IMR-90 (cell line): ENCODE measurements around the gene LUZP1. TPM values are rescaled to one million over a fixed set of nuclear protein-coding genes. Genes with fewer than 3 reads are reported as not detected.
A peak's percentile ranks its signal among the peaks of the same experiment; 100 is the strongest.

Experiments
- ATAC-seq: fragments of 200-7000 bp; cut with Tn5 transposase; 2 replicates; pipeline ENCODE4 v1.9.1; 2020; ENCODE audit warnings: low read depth, mild to moderate bottlenecking, moderate library complexity
- BruUV-seq: library from RNA; stranded (reverse); fragments of 400-500 nt; replicated peaks from 2 replicates; lab custom pipeline; 2021; lab: Mats Ljungman, UMichigan
- CTCF ChIA-PET: fragments of 300-600 bp; formaldehyde crosslinking; extraction: SDS; loops from one replicate; lab custom pipeline; 2021; ENCODE audit warnings: antibody characterized with exemption; lab: Yijun Ruan, JAX
- POLR2A ChIA-PET: fragments of 300-600 bp; sonication (Branson Sonifier 250); formaldehyde crosslinking; loops from one replicate; lab custom pipeline; 2022; ENCODE audit warnings: antibody characterized with exemption; ENCODE audit not compliant: unreplicated experiment; lab: Charles Lee
- DNase-seq: peaks from one replicate; pipeline ENCODE4 v3.0.0; 2013
- H2AFZ ChIP-seq: replicated peaks from 2 replicates; pipeline ENCODE3; 2013; ENCODE audit warnings: low read length, mild to moderate bottlenecking; ENCODE audit not compliant: poor library complexity
- H2AK5ac ChIP-seq: 2 replicates; pipeline ENCODE4 v1.6.1; 2013; ENCODE audit warnings: low read depth, low read length, inconsistent platforms
- H2AK9ac ChIP-seq: replicated peaks from 2 replicates; pipeline ENCODE3; 2013; ENCODE audit warnings: mild to moderate bottlenecking, low read depth, low read length, moderate library complexity; ENCODE audit not compliant: poor library complexity
- H2BK120ac ChIP-seq: 2 replicates; pipeline ENCODE4 v1.6.1; 2013; ENCODE audit warnings: low read depth, low read length, inconsistent platforms
- H2BK15ac ChIP-seq: 3 replicates; pipeline ENCODE4 v1.6.1; 2013; ENCODE audit warnings: low read depth, low read length, inconsistent platforms
- H2BK20ac ChIP-seq: 2 replicates; pipeline ENCODE4 v1.6.1; 2013; ENCODE audit warnings: low read depth, mild to moderate bottlenecking, inconsistent platforms, low read length, moderate library complexity
- H2BK5ac ChIP-seq: 2 replicates; pipeline ENCODE4 v1.6.1; 2013; ENCODE audit warnings: mild to moderate bottlenecking, low read depth, low read length, inconsistent platforms; ENCODE audit not compliant: poor library complexity, severe bottlenecking
- H3K14ac ChIP-seq: replicated peaks from 2 replicates; pipeline ENCODE4 v1.6.1; 2013; ENCODE audit warnings: low read depth, low read length, inconsistent platforms
- H3K18ac ChIP-seq: 2 replicates; pipeline ENCODE4 v1.6.1; 2013; ENCODE audit warnings: low read depth, low read length, control low read depth
- H3K23ac ChIP-seq: 2 replicates; pipeline ENCODE4 v1.6.1; 2013; ENCODE audit warnings: low read depth, low read length, inconsistent platforms
- H3K27ac ChIP-seq: 2 replicates; pipeline ENCODE4 v1.5.1; 2013; ENCODE audit warnings: mild to moderate bottlenecking, control low read depth, low read length; ENCODE audit not compliant: insufficient read depth
- H3K27me3 ChIP-seq: 2 replicates; pipeline ENCODE4 v1.6.1; 2013; ENCODE audit warnings: low read length; ENCODE audit not compliant: control insufficient read depth, insufficient read depth
- H3K36me3 ChIP-seq: 2 replicates; pipeline ENCODE4 v1.6.1; 2013; ENCODE audit warnings: low read length, mixed read lengths; ENCODE audit not compliant: control insufficient read depth, insufficient read depth
- H3K4ac ChIP-seq: 2 replicates; pipeline ENCODE4 v1.6.1; 2013; ENCODE audit warnings: low read depth, low read length, inconsistent platforms
- H3K4me1 ChIP-seq: 2 replicates; pipeline ENCODE4 v1.6.1; 2013; ENCODE audit warnings: low read length, mixed read lengths; ENCODE audit not compliant: control insufficient read depth, insufficient read depth
- H3K4me2 ChIP-seq: 2 replicates; pipeline ENCODE4 v1.6.1; 2013; ENCODE audit warnings: low read depth, mild to moderate bottlenecking, control low read depth, low read length, moderate library complexity
- H3K4me3 ChIP-seq: 2 replicates; pipeline ENCODE4 v1.5.1; 2013; ENCODE audit warnings: low read depth, mild to moderate bottlenecking, control low read depth, low read length, moderate library complexity; ENCODE audit not compliant: insufficient read depth
- H3K56ac ChIP-seq: 2 replicates; pipeline ENCODE4 v1.6.1; 2013; ENCODE audit warnings: low read length, inconsistent platforms; ENCODE audit not compliant: insufficient read depth; ENCODE audit errors: extremely low read depth
- H3K79me1 ChIP-seq, 2 experiments: 2 replicates each; pipeline ENCODE4 v1.6.1; 2013; ENCODE audit warnings: low read length in 2 of 2, inconsistent platforms in 1 of 2, low read depth in 1 of 2
- H3K9ac ChIP-seq: 2 replicates; pipeline ENCODE4 v1.6.1; 2013; ENCODE audit warnings: low read depth, low read length, control low read depth
- H3K9me1 ChIP-seq: 2 replicates; pipeline ENCODE4 v1.6.1; 2013; ENCODE audit warnings: low read length, inconsistent platforms; ENCODE audit not compliant: insufficient read depth
- H3K9me3 ChIP-seq: 2 replicates; pipeline ENCODE4 v1.6.1; 2013; ENCODE audit warnings: low read length; ENCODE audit not compliant: control insufficient read depth, insufficient read depth
- H4K20me1 ChIP-seq: 2 replicates; pipeline ENCODE4 v1.6.1; 2013; ENCODE audit warnings: low read length, inconsistent platforms; ENCODE audit not compliant: insufficient read depth
- H4K5ac ChIP-seq: 2 replicates; pipeline ENCODE4 v1.6.1; 2013; ENCODE audit warnings: mild to moderate bottlenecking, low read depth, low read length, control low read depth
- H4K8ac ChIP-seq, 2 experiments: 2 replicates each; pipeline ENCODE4 v1.6.1; 2013; ENCODE audit warnings: low read depth in 2 of 2, low read length in 2 of 2, control low read depth in 1 of 2, inconsistent platforms in 1 of 2
- H4K91ac ChIP-seq: 2 replicates; pipeline ENCODE4 v1.6.1; 2013; ENCODE audit warnings: low read depth, low read length, inconsistent platforms; ENCODE audit not compliant: insufficient read depth
- CHD1 ChIP-seq: IDR thresholded peaks from 2 replicates; pipeline ENCODE4 v1.6.1; 2012; ENCODE audit warnings: low read depth, low read length, improper control_type of control experiment
- WGBS, 2 experiments: methylation state at CpG; one replicate each; pipeline versions ENCODE4 v1.1.5 to v1.1.7; 2013; ENCODE audit warnings: missing lambda C conversion rate in 2 of 2; ENCODE audit not compliant: insufficient read length in 1 of 2; ENCODE audit errors: extremely low coverage in 2 of 2; 5-methylcytosine and 5-hydroxymethylcytosine counted together
- dilution Hi-C: fragments of 300-500 bp; cut with HindIII; formaldehyde crosslinking; loops from one replicate; pipeline ENCODE4 v1.14.3; 2018; ENCODE audit warnings: low sequenced_read_pairs; ENCODE audit not compliant: unreplicated experiment
- in situ Hi-C: fragments of 300-500 bp; cut with MboI; formaldehyde crosslinking; loops from 3 replicates; pipeline ENCODE4 v1.14.3; 2019; ENCODE audit warnings: low sequenced_read_pairs, inconsistent platforms, mixed read lengths
- intact Hi-C: fragments of 100-400 bp; cut with micrococcal nuclease; formaldehyde crosslinking; loops from 2 replicates; pipeline ENCODE4 v1.10.0; 2022
- polyA plus RNA-seq, 3 experiments: library from polyadenylated mRNA; depleted of rRNA; stranded (reverse); fragments of >200 nt; gene quantifications; 2 replicates each; pipeline ENCODE4 v1.2.3, GENCODE V29; 2012; ENCODE audit warnings: low replicate concordance in 1 of 3
- total RNA-seq: library from RNA; depleted of rRNA; stranded (reverse); fragments of >200 nt; gene quantifications from 2 replicates; pipeline ENCODE4 v1.2.3, GENCODE V29; 2012
- TF ChIP-seq, protein P1 (sequence below): fragments of 150-350 bp; IDR thresholded peaks from 2 replicates; pipeline ENCODE4 v1.6.1; 2017; ENCODE audit warnings: mild to moderate bottlenecking, antibody characterized with exemption, low read length, low read depth

Gene LUZP1
- total and polyA plus RNA-seq, 2 of the 4 experiments (the other 2 are of a cell fraction) = 13.1 to 31.7 TPM

DNA sequence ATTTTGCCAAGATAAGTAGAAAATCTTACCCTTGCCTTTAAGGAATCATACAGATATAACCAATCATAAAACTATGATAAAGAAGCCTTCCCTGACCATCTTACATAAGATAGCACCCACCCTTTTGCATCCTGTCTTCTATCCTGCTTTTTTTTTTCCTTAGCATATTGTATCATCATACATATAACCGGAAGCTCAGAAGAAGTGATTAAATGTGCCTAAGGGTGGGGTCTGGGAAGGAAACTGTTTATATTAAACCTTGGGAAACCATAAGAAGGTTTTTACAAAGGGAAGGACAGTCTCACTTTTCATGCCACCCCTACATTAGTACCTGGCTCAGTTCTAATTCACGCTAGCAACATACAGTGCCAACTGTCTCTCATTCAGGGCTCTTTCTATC is 66.8 kb downstream of the LUZP1 start:
- peak overlapping the region; percentile 78; the same call in 1 of the 2 replicates for H2AK5ac ChIP-seq
- peak overlapping the region; percentile 3; the same call in 1 of the 3 replicates for H2BK15ac ChIP-seq
- H2BK120ac ChIP-seq = peak overlapping the region; percentile 65; the same call in 1 of the 2 replicates
- peak overlapping the region; percentile 49; the same call in 1 of the 2 replicates for H3K4ac ChIP-seq
- peak overlapping the region; percentile 35; the same call in 1 of the 2 replicates for H3K18ac ChIP-seq
- H3K4me1 ChIP-seq = peaks cover 18% of the 10 kb centered on the region
- peak overlapping the region; percentile 74 for H3K27ac ChIP-seq
- H3K14ac ChIP-seq = peak overlapping the region; percentile 76; the same call in 1 of the 2 replicates
- CTCF ChIA-PET = interaction anchor here (0.5 to 1.6 kb wide), 2 partner anchors 63 to 83 kb away, joined by 3 to 8 read pairs; no protein-coding TSS in a partner anchor
- H3K9me1 ChIP-seq = peaks cover 10% of the 10 kb centered on the region
- no peak for ATAC-seq
- dilution Hi-C loops (no loop called here), in situ Hi-C loops (no loop called here), intact Hi-C loops (loop anchor here (1.0 to 5.0 kb wide), 3 partner anchors 22 to 170 kb away; no protein-coding TSS in a partner anchor)
- DNase-seq = peak; percentile 21
- H3K9me3 ChIP-seq = no peaks in the 10 kb centered on the region
- no peak overlapping the region for H3K9ac ChIP-seq
- peak overlapping the region; percentile 38 for H4K5ac ChIP-seq
- peak overlapping the region; percentile 72 for H3K56ac ChIP-seq
- TF ChIP-seq, protein P1, sequence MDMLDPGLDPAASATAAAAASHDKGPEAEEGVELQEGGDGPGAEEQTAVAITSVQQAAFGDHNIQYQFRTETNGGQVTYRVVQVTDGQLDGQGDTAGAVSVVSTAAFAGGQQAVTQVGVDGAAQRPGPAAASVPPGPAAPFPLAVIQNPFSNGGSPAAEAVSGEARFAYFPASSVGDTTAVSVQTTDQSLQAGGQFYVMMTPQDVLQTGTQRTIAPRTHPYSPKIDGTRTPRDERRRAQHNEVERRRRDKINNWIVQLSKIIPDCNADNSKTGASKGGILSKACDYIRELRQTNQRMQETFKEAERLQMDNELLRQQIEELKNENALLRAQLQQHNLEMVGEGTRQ = no peak
- TF ChIP-seq CHD1 = no peak
- peak overlapping the region; percentile 70 for H2BK5ac ChIP-seq
- peak overlapping the region; percentile 40; the same call in 1 of the 2 replicates for H3K4me2 ChIP-seq
- H4K91ac ChIP-seq = peak overlapping the region; percentile 65; the same call in 1 of the 2 replicates
- peaks cover 8% of the 10 kb centered on the region for H3K36me3 ChIP-seq
- H3K79me1 ChIP-seq = peaks cover 14 to 79% of the 10 kb centered on the region in 2 experiments
- no peak overlapping the region for H2AFZ ChIP-seq
- POLR2A ChIA-PET = no interaction called here
- WGBS, 2 experiments = no CpG with 5 or more reads among the region's 2 CpGs
- H3K27me3 ChIP-seq = no peaks in the 10 kb centered on the region
- H4K8ac ChIP-seq = peak overlapping the region in 1 of 2 experiments; percentile 81; a peak in 3 of 4 replicates
- H3K4me3 ChIP-seq = no peak overlapping the region
- peak overlapping the region; percentile 77; the same call in 1 of the 2 replicates for H3K23ac ChIP-seq
- H4K20me1 ChIP-seq = peaks cover 64% of the 10 kb centered on the region
- H2BK20ac ChIP-seq = peak overlapping the region; percentile 65
- H2AK9ac ChIP-seq = no peak overlapping the region
- BruUV-seq = no TSS peak
